NCI-H1436 (cell line): ENCODE measurements around the gene ADAMTS1.

Experiments used
- DNase-seq: peaks from one replicate; lab custom pipeline; 2025; lab: John Stamatoyannopoulos, UW

The ADAMTS1 gene

GRCh38 chr21:26812173-26812572 lies 33.0 kb downstream of the ADAMTS1 start:
- DNase-seq = no peak

DNA sequence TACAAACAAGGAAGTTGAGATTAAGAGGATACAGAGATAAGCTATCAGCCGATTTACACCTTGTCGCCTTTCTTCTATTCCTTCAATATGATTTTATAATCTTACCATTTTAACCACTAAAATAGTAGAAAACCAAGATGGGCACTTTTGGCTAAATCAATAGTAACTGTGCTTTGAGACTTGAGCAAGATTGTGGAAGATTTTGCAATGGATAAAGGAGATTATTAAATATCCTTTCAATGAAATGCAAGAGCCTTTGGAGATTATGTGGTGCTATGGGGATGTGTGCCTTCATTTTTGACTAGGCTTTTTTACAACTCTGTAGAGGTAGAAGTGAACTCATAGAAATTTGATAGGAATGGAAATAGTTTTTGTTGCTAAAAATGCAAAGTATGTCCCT lies 33.7 kb downstream of the ADAMTS1 start:
- no peak for DNase-seq

DNA sequence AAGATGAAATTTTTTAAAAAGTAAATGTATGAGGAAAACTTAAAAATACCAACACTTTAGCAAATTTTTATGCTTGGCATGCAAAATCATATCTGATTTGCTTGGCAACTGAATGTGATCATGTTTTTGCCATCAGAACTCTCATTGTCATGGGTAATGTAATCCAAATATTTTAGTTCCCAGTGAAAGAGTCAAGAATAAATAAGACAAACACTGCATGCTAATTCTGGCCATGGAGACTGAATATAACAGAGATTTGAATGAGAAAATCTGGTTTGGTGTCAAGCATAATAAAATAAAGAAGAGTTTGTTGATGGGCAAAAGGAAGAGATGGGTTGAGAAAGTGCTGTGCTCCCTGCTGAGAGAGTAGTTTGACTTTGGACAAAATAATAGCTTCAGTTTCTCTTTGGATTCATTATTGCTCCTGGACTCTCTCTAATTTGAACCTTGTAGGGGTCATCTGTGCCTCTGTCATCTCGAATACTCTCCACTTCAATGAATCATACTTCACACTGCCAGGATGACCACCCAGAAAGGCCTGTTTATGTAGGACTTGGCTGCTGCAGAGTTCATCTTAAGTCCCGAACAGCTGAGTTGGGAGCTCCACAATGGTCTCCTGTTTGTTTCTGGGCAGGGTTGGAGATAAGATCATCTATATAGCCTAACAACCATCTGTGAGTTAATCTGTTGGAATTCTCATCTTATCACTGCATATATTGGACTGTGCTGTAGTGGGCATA lies 34.4 kb downstream of the ADAMTS1 start:
- no peak for DNase-seq

DNA sequence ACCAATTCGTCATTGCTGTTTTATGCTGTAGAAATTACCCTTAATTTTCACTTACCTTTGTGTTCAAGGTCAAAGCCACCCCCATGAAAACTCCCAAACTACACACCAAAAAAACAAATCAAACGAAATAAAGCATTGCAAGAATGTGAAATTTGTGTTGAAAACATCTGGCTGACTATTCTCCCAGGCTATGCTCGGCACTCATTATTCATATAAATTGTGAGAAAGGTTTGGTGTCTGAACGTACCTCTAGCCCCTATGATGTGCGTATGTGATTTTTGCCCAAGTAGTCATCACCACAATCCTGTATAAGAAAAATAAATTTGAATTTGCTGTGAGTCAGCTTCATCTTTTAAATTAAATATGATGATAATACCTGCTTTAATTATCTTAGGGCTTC lies 34.9 kb downstream of the ADAMTS1 start:
- DNase-seq = no peak

- DNase-seq = no peak
Observed at GRCh38 chr21:26809745-26810144, 35.5 kb downstream of the ADAMTS1 start.

- DNase-seq = no peak
Observed at GRCh38 chr21:26806801-26807295, 38.4 kb downstream of the ADAMTS1 start.

GRCh38 chr21:26804895-26805609 lies 40.2 kb downstream of the ADAMTS1 start:
- DNase-seq = no peak

DNA sequence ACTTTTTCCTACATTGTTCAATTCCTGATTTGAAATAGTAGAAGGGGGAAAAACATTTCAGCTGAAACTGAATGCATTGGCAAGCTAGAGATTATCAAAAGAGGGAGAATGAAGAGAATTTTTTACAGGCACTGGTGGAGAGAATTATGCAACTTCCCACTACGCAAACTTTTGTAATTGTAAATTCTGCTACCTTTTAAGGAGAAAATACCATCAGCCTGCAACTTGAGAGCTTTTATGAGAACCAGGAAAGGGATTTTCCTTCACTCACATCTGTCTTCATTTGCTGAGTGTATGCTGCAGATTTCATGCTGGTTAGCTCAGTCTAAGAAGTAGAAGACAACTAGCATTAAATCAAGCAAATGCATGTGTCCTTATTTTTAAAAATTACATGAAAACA lies 43.7 kb downstream of the ADAMTS1 start:
- DNase-seq = no peak

DNA sequence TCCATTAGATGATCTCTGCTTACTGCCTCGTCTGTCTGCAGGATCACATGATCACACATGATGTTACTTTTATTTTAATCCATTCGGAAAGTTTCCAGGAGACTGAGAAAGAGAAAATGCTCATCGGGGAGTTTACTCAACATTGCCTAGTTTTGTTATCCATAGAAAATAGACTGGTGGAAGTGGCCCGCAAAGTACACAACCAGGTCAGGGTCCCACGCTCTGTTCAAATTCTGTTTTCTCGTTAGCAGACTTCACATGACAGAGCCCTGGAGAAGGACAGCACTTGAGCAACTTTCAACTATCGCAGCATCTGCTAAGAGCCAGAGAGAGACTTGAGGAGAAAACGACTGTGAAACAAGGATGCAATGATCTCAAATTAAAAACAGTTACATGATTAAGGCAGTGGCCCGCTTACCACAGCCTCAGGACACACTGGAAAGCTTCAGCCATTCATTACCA lies 44.2 kb downstream of the ADAMTS1 start:
- DNase-seq = no peak

GRCh38 chr21:26800455-26800854 lies 44.8 kb downstream of the ADAMTS1 start:
- DNase-seq = no peak

GRCh38 chr21:26800001-26800400 lies 45.2 kb downstream of the ADAMTS1 start:
- no peak for DNase-seq

GRCh38 chr21:26798856-26799751 lies 46.1 kb downstream of the ADAMTS1 start:
- DNase-seq = no peak

DNA sequence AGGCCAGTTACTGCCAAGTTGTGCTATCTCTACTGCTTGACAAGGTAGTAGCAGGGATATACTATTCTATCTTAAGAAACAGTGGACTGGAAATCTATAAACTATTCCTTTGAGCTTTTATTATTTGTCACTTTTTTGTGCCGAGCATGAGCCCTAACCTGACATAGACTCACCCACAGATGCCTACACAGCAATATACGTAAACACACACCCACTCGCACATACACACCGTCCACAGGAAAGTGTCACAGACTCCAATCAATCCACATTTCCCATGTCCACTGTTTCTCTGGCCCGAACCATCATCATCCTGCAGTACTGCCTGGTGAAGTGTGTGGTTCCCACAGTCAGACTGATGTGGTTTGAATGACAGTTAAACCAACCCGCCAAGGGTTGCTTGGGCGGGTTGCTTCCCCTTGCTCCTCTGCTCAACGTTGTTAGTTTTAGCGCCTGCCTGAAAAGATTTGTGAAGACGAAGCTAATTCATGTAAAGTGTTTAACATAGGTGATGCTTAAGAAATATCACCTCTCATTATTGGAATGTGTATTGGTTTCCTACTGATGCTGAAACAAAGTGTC lies 47.2 kb downstream of the ADAMTS1 start:
- DNase-seq = no peak

DNA sequence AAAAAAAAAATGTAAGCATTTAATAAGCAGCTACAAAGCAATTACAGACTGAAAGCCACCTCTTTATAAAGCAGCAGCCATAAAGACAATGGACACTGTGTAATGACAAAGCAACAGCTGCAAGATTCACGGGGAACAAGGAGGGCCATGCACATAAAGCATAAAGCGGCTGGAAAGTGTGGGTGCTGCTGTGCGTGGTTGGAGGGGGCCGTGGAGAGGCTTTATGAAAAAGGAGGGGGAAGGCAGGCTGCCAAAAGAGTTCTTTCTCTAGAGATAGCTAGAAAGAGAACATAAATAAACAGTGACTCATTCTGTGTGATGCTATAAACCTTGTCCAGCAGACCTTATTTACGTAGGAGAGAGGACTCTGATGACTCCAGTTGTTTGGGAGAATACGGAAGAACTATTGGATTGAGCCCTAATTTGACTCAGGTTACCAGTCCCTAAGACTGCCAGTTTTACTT lies 49.3 kb downstream of the ADAMTS1 start:
- no peak for DNase-seq

GRCh38 chr21:26795412-26795805 lies 49.8 kb downstream of the ADAMTS1 start:
- DNase-seq = no peak

DNA sequence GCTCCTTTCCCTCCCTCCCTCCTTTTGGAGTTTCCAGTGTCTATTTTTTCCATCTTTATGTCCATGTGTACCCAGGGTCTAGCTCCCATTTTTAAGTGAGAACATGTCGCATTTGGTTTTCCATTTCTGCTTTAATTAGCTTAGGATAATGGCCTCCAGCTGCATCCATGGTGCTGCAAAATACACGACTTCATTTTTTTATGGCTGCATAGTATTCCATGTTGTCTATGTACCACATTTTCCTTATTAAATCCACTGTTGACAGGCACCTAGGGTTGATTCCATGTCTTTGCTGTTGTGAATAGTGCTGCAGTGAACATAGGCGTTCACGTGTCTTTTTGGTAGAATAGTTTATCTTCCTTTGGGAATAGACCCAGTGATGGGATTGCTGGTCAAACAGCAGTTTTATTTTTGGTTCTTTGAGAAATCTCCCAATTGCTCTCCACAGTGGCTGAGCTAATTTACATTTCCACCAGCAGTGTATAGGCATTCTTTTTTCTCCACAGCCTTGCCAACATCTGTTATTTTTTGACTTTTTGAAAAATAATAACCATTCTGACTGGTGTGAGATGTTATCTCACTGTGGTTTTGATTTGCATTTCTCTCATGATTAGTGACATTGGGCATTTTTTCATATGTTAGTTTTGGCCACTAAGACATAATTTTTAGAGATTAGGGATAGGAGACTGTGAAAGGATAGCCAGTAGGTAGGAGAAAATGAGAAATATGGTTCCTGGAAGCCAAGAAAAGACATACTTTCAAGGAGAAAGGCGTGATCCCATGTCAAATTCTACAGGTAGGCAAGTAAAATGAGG lies 50.4 kb downstream of the ADAMTS1 start:
- DNase-seq = no peak

DNA sequence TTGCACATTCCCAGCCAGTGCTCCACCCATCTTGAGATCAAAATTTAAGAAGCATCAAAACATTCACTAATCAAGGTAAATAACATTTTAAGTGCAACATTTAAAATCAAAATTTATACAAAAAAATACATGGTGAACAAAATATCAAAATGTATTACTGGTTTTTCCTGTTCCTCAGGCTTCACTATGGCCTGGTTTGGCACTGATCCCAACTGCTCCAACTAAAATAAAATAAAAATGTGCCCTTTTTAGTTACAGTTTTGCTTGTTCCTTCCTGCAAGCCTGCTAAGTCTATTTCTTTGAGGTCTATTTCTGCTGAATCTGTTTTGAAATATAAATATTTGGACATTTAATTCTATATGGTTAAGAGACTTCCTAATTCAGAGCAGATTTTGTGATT lies 54.9 kb downstream of the ADAMTS1 start:
- no peak for DNase-seq

DNA sequence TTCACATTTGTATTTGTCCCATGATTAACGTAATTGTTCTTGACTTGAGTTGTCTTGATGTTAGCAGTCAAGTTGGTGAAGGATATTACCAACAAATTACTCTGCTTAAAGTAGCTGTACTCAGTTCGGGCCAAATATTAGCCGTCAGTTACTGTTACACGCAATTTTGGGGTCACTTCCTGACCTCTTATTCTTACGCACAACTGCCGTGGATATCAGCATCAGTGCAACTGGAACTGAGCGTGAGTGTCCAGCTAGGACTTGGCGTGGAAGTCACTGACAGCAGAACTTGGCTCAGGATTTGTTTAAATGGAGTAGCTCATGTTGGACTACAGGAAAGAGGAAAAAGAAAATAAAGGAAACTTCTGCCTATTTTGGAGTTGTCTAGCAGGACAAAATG lies 56.4 kb downstream of the ADAMTS1 start:
- no peak for DNase-seq
